Measurements from ENCODE around the gene KTI12.
"Not testable (repeated sequence)": the region's sequence is repeated elsewhere in the genome, so short reads cannot be mapped to it uniquely, and the experiment has no call there.

Gene KTI12

GRCh38 chr1:52033190-52034049 is at the start of gene KTI12:
TSS of gene KTI12 (minus strand) at chr1:52033810. CDS start at chr1:52033761, 49 bp downstream.
- DNase-seq (ENCODE audit: low spot score): peak; percentile 94

DNA sequence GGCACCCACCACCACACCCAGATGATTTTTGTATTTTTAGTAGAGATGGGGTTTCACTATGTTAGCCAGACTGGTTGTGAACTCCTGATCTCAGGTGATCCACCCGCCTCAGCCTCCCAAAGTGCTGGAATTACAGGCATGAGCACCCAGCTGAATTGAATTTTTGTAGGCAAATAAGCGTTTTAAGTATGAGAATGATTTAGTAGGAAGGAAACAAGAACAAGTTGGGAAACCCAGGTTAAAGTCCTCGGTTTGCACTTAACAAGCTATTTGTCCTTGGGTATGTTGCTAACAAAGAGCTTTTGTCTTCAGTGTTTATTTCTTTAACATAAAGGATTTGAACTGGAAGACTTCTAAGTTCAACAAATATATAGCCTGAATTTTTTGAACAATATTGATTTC is 46.4 kb upstream of the KTI12 start:
- no peak for DNase-seq (ENCODE audit: low spot score)

GRCh38 chr1:52077277-52077676 is 43.7 kb upstream of the KTI12 start:
- not testable (repeated sequence) for DNase-seq (ENCODE audit: low spot score)

- DNase-seq (ENCODE audit: low spot score): no peak
Measured at GRCh38 chr1:52072291-52072690, 38.7 kb upstream of the KTI12 start.

DNA sequence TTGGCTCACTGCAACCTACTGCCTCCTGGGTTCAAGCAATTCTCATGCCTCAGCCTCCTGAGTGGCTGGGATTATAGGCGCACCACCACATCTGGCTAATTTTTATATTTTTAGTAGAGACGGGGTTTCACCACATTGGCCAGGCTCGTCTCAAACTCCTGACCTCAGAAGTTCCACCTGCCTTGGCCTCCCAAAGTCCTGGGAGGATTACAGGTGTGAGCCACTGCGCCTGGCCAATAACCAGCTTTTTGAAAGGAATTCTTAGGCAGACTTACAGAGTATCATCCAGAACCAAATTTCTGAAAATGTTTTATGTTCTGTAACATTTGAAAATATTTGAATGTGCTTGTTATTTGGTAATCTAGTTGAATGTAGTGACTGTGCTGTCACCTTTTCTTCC is 37.1 kb upstream of the KTI12 start:
- no peak for DNase-seq (ENCODE audit: low spot score)

GRCh38 chr1:52063192-52063591 is 29.6 kb upstream of the KTI12 start:
- DNase-seq (ENCODE audit: low spot score): no peak

- DNase-seq (ENCODE audit: low spot score): no peak
Measured at GRCh38 chr1:52060822-52061221, 27.2 kb upstream of the KTI12 start.

DNA sequence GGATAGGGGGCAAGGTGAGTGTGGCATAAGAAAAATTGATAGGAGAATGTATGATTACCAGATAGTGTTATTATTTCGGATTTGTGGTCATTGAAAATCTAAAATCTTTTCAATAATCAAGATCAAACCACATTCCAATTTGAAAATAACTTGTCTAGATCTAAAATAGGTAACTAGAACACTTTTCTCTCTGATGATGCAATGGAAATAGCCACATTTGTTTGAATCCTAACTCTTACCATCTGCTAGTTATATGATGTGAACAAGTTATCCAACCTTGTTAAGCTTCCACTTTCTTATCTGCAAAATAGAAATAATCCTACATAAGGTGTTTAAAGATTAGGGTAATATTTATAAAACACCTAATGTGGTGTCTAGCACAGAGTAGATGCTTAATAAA is 26.3 kb upstream of the KTI12 start:
- DNase-seq (ENCODE audit: low spot score): no peak

DNA sequence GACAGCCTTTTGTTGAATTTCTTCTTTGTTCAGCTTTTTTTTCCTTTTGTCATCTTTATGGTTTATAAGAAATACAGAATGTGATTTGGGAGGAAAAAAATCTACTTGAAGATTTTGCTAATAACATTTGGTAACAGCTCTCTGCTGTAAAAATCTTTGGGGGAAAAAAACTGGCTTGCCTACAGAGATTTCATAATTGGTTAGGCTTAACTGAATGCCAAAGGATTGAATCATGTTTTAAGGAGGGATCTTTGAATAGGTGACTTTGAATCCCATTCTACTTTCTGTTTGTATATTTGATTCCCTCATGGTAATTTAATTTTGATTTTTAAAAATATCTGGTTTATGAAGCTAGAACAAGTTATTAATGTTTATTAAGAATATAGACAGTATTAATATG is 25.7 kb upstream of the KTI12 start:
- DNase-seq (ENCODE audit: low spot score): no peak

DNA sequence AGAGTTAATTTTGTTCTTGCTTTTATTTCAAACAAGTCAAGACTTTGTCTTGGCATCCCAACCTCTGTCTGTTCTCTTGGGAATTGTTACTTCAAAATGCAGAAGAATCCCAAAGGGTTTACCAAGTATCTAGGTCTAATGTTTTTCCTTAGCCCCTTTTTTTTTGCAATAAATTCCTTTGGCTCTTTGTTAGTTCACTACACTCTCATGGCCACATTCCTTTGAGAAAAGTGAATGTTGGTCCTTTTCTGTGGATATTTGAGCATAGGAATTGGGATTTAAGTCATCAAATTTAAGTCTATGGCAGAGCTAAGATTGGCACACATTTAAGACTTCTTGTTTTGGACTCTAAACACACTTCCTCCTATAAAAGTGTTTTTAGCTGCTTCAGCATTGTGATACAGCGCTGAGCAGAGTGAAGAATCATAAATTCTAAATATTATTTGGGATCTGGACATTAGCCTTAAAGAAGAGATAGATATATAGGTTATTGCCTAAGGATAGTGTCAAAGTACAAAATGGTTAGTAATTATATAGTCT is 24.3 kb upstream of the KTI12 start:
- no peak for DNase-seq (ENCODE audit: low spot score)

GRCh38 chr1:52057255-52057654 is 23.6 kb upstream of the KTI12 start:
- peak; percentile 34 for DNase-seq (ENCODE audit: low spot score)

DNA sequence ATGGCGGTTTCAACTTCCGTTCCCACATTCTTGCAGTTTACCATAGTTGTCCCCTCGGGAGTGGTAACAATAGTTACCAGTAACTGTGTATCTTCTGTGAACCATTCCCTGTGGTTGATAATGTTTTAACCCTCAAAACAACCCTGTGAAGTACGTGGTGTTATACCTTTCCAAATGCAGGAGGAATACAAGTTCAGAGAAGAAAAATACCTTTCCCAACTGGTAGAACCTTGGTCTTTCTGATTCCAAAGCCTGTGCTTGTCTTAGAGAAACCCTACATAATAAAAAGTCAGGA is 23.3 kb upstream of the KTI12 start:
- no peak for DNase-seq (ENCODE audit: low spot score)

DNA sequence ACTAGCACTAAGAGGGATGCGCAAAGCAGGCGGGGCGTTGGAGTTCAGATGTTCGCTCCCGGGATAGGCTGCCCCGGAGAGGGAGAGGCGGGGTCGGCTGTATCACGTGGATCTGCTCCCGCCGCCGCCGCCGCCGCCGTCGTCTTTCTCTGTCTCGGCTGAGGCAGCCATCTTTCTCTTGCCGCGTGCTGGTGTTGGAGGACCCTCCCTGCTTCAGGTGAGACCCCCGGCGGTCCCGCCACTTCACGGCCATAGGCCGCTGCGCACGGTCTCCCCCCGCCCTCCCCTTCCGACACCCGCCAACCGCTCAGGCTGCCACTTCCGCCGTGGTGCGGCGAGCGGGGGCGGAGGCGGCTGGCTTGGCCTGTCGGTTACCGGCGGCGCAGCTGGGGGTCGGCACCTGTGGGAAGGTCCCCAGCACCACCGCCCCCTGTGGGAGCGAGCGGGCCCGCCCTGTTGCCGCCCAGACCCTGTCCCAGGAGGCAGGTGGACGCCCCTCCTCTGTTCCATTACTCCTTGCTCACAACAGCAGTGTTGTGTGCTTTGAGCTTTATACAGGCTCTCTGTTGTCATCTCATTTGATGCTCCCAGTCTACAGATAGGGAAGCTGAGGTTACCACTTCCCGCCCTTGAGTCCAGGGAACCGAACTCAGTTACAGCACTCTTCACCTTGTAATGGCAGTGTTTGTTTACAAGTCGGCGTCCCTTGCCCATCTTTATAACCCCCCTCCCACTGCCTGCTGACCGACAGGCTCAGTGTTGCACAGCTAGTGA is 22.7 kb upstream of the KTI12 start, which contains the start of gene BTF3L4:
BTF3L4 (plus strand) TSS at position 133 of the 774 bp plus-strand sequence. CDS start 3,553 bp downstream, outside the sequence.
- DNase-seq (ENCODE audit: low spot score): peak; percentile 96

- DNase-seq (ENCODE audit: low spot score): no peak
Measured at GRCh38 chr1:52055866-52056162, 22.2 kb upstream of the KTI12 start.

DNA sequence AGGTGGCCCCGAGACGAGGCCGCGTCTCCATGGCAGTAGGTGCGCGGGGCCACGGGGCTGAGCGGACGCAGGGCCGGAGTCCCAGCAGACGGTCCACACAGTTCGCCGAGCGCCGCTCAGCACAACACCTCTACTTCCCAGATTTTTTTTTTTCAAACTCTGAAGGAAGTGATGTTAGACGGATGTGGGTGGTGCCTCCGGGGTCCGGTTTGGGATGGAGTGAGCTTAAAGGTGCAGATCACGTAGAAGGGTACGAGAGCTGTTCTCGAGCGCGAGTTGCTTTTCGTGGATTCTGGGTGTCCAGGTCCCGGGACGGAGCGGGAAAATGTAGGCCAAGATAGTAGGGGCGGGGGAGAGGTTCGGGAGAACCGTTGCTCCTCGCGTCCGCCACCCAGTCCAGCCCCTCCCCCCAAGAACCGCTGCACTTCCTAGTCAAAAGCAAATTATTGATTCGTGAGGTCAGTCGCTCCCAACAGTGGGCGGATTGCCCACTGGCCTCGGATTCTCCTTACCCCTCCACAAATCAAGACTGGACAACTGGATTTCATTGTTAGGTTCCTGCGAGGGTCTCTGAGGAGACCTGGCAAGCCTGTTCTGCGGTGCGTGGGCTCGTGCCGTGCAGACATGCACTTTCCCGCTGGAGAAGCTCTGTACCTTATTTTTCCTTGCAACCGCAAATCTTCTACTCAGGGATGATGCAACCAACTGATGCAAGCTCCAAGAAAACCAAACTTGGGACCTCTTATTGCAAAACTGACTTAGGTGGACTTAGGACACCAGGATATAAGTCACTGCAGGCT is 21.7 kb upstream of the KTI12 start, which contains the start of gene TXNDC12:
TXNDC12 (minus strand) TSS at position 126 of the 800 bp plus-strand sequence; CDS start at position 31, 95 bp downstream.
- DNase-seq (ENCODE audit: low spot score): peak; percentile 96

GRCh38 chr1:52054496-52055065 is 21.0 kb upstream of the KTI12 start:
- DNase-seq (ENCODE audit: low spot score): no peak

DNA sequence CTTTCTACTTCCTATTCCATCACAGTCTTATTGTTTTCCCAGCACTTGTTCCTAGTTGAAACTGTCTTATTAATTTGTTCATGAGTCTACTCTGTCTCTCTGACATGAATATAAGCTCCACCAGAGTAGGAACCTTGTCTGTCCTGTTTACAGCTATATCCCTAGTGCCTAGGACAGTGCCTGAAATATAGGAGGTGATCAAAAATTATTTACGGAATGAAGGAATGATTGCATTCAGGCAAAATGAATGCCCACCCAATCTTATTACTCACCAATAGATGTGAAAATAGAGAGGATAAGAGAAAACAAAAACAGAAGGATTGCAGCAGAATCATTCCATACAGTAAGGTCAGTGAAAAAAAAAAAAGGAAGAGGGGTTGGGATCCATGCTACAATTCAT is 20.3 kb upstream of the KTI12 start:
- DNase-seq (ENCODE audit: low spot score): no peak

- not testable (repeated sequence) for DNase-seq (ENCODE audit: low spot score)
Measured at GRCh38 chr1:52049337-52049736, 15.7 kb upstream of the KTI12 start.

- not testable (repeated sequence) for DNase-seq (ENCODE audit: low spot score)
Measured at GRCh38 chr1:52045666-52046195, 12.1 kb upstream of the KTI12 start.

DNA sequence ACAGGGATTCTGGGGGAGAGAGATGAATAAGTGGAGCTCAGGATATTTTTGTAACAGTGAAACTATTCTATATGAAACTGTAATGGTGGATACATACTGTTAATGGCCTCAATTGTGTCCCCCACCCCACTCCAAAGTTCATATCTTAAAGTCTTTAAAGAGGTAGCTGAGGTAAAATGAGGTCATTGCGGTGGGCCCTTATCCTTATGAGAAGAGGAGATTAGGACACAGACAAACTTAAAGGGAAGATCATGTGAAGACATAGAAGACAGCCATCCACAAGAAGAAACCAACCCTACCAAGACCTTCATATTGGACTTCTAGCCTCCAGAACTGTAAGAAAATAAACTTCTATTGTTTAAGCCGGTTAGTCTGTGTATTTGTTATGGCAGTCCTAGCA is 11.6 kb upstream of the KTI12 start:
- DNase-seq (ENCODE audit: low spot score): no peak

DNA sequence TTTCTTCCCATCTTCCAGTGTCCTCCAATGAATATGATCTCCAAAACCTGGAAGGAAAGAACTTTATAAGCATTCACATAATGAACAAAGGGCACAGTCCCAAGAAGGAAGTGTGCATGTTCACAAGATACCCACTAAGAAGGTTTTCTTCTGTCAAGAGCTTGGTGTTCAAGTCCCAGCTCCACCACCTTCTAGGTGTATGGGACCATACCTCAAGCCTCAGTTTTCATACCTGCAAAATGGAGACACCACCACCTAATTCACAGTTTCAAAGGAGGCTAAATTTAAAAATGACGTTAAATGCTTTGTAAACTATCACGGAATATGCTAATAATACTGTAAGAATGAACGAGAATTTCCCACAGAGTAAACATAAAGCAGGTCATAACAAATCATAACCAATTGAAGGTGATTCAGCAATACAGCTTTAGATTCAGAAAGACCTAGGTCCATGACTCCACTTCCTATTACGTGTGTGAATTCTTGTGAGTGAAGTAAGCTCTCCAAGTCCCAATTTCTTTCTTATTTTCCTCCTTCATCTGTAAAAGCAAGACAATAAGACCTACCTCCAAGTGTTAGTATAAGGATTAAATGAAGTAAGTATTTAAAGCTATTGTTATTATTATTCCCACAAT is 8.1 kb upstream of the KTI12 start:
- DNase-seq (ENCODE audit: low spot score): no peak

Data from RKO (cell line).